ENCODE results near the gene APPL2. TPM values are rescaled to one million over a fixed set of nuclear protein-coding genes. Genes with fewer than 3 reads are reported as not detected.

Gene APPL2
- total RNA-seq, 1 experiment from 2014 or later: 49.2 TPM

DNA sequence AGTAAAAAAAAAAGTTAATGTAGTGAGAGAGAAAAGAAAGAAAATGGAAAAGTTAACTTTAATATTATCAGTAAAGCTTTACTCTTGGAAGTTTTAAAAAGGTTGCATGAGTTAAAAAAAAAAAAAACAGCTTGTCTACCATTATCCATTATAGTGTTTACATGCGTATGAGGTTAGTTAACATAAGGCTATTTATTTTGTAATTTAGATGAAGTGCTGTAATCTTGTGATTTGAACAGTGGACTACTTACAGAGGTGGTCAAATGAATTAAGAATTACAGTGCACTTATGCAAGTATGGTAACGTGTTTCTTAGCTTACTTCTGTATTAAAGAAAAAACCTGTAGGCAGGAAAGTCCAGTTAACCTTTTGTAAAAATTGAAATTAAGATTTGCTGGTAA, 97.7 kb downstream of the APPL2 start:
- no peak for DNase-seq
- Histone ChIP-seq H3K36me3 (ENCODE audit: control insufficient read depth, insufficient read depth, low read length) (peaks cover 1% of the 10 kb centered on the region), H3K9me3 (no peaks in the 10 kb centered on the region), H3K4me1 (no peaks in the 10 kb centered on the region), H3K27me3 (replicated peaks; ENCODE audit: control insufficient read depth, insufficient read depth, low read length) (no peaks in the 10 kb centered on the region), H3K4me3 (ENCODE audit: low read depth, low read length) (no peak overlapping the region)
- H3K27ac Mint-ChIP-seq (ENCODE audit: unreplicated experiment): no peak overlapping the region
- H3K36me3 Mint-ChIP-seq (ENCODE audit: insufficient read depth, unreplicated experiment): peaks cover 54% of the 10 kb centered on the region
- BruUV-seq (replicated peaks): no TSS peak
- POLR2A ChIA-PET: no interaction called here
- no peak overlapping the region for H3K4me3 Mint-ChIP-seq (ENCODE audit: unreplicated experiment)
- intact Hi-C loops (cut with micrococcal nuclease; ENCODE audit: unreplicated experiment): no loop called here
- no peaks in the 10 kb centered on the region for H3K27me3 Mint-ChIP-seq (ENCODE audit: insufficient read depth, unreplicated experiment)
- no peaks in the 10 kb centered on the region for H3K9me3 Mint-ChIP-seq (ENCODE audit: unreplicated experiment)
- TF ChIP-seq, protein P1, sequence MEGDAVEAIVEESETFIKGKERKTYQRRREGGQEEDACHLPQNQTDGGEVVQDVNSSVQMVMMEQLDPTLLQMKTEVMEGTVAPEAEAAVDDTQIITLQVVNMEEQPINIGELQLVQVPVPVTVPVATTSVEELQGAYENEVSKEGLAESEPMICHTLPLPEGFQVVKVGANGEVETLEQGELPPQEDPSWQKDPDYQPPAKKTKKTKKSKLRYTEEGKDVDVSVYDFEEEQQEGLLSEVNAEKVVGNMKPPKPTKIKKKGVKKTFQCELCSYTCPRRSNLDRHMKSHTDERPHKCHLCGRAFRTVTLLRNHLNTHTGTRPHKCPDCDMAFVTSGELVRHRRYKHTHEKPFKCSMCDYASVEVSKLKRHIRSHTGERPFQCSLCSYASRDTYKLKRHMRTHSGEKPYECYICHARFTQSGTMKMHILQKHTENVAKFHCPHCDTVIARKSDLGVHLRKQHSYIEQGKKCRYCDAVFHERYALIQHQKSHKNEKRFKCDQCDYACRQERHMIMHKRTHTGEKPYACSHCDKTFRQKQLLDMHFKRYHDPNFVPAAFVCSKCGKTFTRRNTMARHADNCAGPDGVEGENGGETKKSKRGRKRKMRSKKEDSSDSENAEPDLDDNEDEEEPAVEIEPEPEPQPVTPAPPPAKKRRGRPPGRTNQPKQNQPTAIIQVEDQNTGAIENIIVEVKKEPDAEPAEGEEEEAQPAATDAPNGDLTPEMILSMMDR (IDR thresholded peaks at IDR 0.05; ENCODE audit: insufficient read depth in 1 of 2, low read depth in 1 of 2, low read length in 1 of 2, severe bottlenecking in 1 of 2, unreplicated experiment in 1 of 2): no peak
- no peaks in the 10 kb centered on the region for H3K4me1 Mint-ChIP-seq (ENCODE audit: low read depth, unreplicated experiment)
- CTCF ChIA-PET: no interaction called here

Other genes starting within 250 kb of the APPL2 start
- 23.0 TPM in 2 replicates for gene NOPCHAP1, start 249.9 kb downstream of the APPL2 start, total RNA-seq (2022)
- 20.3 and 26.1 TPM in 2 replicates for gene ALDH1L2, start 151.7 kb downstream of the APPL2 start, total RNA-seq (2022)
- gene WASHC4, start 128.4 kb downstream of the APPL2 start, total RNA-seq (2022): 41.0 and 43.5 TPM in 2 replicates
- 173 and 209 TPM in 2 replicates for gene C12orf75, start 94.5 kb upstream of the APPL2 start, total RNA-seq (2022)

Measured in Caco-2 (cell line).